Measurements from ENCODE around the gene MS4A15.

GRCh38 chr11:60757231-60757800 lies 649 bp downstream of the MS4A15 start:
- TF ChIP-seq CTCF (IDR thresholded peaks at IDR 0.05; ENCODE audit: insufficient read depth, low read depth, low read length) (no peak), EZH2 (IDR thresholded peaks at IDR 0.05; ENCODE audit: insufficient read depth, low read length) (no peak)

Measured in astrocyte (in vitro differentiated cells and primary cell).